Fibroblast of mammary gland (primary cell): Measurements from ENCODE around the gene PIAS1.

Experiments
- DNase-seq: peaks from one replicate; pipeline ENCODE4 v3.0.0-alpha.2; 2010; ENCODE audit warnings: low read depth
- H3K4me3 ChIP-seq: 2 replicates; pipeline ENCODE4 v1.5.1; 2011; ENCODE audit warnings: low read depth, mild to moderate bottlenecking, low read length, moderate library complexity; ENCODE audit not compliant: control insufficient read depth
- CTCF ChIP-seq: conservative IDR thresholded peaks from 2 replicates; pipeline ENCODE4 v1.5.1; 2011; ENCODE audit warnings: low read depth, low read length, inconsistent platforms; ENCODE audit not compliant: control insufficient read depth, insufficient read depth

The PIAS1 gene

GRCh38 chr15:68177742-68178141, 123.6 kb downstream of the PIAS1 start:
- TF ChIP-seq CTCF, result no peak

GRCh38 chr15:68183616-68184315, 129.7 kb downstream of the PIAS1 start:
- TF ChIP-seq CTCF, result no peak
- DNase-seq, result peak; percentile 51
- H3K4me3 ChIP-seq, result no peak overlapping the region

More at GRCh38 chr15:68177742-68178141, 123.6 kb downstream of the PIAS1 start:
- H3K4me3 ChIP-seq, result no peak overlapping the region
- peak; percentile 33 for DNase-seq

- H3K4me3 ChIP-seq, result no peak overlapping the region
- DNase-seq, result no peak
- TF ChIP-seq CTCF, result no peak
Measured at GRCh38 chr15:68184616-68185480, 130.7 kb downstream of the PIAS1 start.

- H3K4me3 ChIP-seq, result no peak overlapping the region
- TF ChIP-seq CTCF, result no peak
Measured at GRCh38 chr15:68186671-68187397, 132.7 kb downstream of the PIAS1 start.

GRCh38 chr15:68187559-68187958, 133.4 kb downstream of the PIAS1 start:
- peak overlapping the region; percentile 41 for H3K4me3 ChIP-seq
- no peak for TF ChIP-seq CTCF
- DNase-seq, result peak; percentile 90

More at GRCh38 chr15:68186671-68187397, 132.7 kb downstream of the PIAS1 start:
- peak; percentile 87 for DNase-seq

- no peak for DNase-seq
- H3K4me3 ChIP-seq, result no peak overlapping the region
- no peak for TF ChIP-seq CTCF
Measured at GRCh38 chr15:68188647-68189046, 134.5 kb downstream of the PIAS1 start.
